ENCODE data around the gene RAP2C. TPM values are rescaled to one million over a fixed set of nuclear protein-coding genes. Genes with fewer than 3 reads are reported as not detected.

Gene RAP2C
- polyA plus RNA-seq, 1 donor (not counting 4 experiments of a cell fraction or from before 2014, with no cell fraction given): 15.1 TPM

DNA sequence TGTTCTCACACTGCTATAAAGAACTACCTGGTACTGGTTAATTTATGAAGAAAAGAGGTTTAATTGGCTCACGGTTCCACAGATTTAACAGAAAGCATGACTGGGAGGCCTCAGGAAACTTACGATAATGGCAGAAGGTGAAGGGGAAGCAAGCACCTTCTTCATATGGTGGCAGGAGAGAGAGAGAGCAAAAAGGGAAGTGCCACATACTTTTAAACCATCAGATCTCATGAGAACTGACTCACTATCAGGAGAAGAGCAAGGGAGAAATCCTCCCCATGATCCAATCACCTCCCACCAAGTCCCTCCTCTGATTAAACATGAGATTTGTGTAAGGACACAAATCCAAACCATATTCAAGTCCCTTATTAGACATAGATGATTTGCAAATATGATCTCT, 12.3 kb upstream of the RAP2C start:
- H3K9me3 ChIP-seq (ENCODE audit: control insufficient read depth, low read depth, low read length): no peaks in the 10 kb centered on the region
- no peak overlapping the region for H3K27ac ChIP-seq (ENCODE audit: control insufficient read depth, insufficient read depth, low read length)

DNA sequence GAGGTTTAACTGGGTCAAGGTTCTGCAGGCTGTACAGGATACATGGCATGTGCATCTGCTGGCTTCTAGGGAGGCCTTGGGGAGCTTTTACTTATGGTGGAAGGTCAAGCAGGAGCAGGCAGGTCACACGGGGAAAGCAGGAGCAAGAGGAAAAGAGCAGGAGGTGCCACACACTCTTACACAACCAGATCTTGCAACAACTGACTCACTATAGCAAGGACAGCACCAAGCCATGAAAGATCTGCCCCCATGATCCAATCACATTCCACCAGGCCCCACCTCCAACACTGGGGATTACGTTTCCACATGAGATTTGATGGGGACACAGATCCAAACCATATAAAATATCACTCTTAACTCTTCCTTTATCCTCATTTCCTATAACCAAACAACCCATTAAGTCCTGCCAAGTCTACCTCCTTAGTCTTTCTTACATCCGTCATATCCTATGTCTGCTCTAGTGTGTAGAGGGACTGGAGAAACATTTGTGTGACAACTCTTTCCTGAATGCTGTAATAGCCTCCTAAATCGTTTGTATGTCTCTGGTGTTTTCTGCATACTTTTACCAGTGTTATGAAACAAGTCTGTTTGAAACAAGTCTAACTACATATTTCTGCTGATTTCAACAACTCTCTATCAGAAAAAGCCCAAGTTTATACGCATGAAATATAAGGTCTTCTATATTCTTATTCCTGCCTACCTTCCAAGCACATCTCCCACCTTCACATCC, 8.3 kb upstream of the RAP2C start:
- Histone ChIP-seq H3K36me3 (ENCODE audit: control insufficient read depth in 2 of 2, extremely low read depth in 1 of 2, insufficient read depth in 2 of 2, low read length in 2 of 2) (no peaks in the 10 kb centered on the region), H3K4me3 (ENCODE audit: control insufficient read depth in 2 of 3, extremely low read depth in 1 of 3, insufficient read depth in 2 of 3, low read depth in 1 of 3, low read length in 3 of 3) (no peak overlapping the region), H3K4me2 (ENCODE audit: control insufficient read depth, extremely low read depth, insufficient read depth, low read depth, low read length) (no peak overlapping the region), H3K27ac (ENCODE audit: control insufficient read depth, insufficient read depth, low read length) (no peak overlapping the region), H3K79me2 (ENCODE audit: control insufficient read depth, insufficient read depth, low read length) (no peaks in the 10 kb centered on the region), H3K9me1 (ENCODE audit: control insufficient read depth, extremely low read depth, insufficient read depth, low read length) (no peaks in the 10 kb centered on the region), H3K9ac (ENCODE audit: control insufficient read depth, extremely low read depth, insufficient read depth, low read length) (no peak overlapping the region), H3K4me1 (ENCODE audit: control insufficient read depth, extremely low read depth, insufficient read depth, low read length) (peaks cover 2% of the 10 kb centered on the region), H4K20me1 (ENCODE audit: control insufficient read depth, extremely low read depth, insufficient read depth, low read length) (no peaks in the 10 kb centered on the region), H2AFZ (ENCODE audit: control insufficient read depth, low read length) (no peak overlapping the region), H3K9me3 (ENCODE audit: control insufficient read depth, low read depth, low read length) (no peaks in the 10 kb centered on the region), H3K27me3 (ENCODE audit: control insufficient read depth, extremely low read depth, insufficient read depth, low read length) (no peaks in the 10 kb centered on the region)
- dilution Hi-C loops (cut with MboI; ENCODE audit: extremely low pct_ligation_motif_present, low sequenced_read_pairs): no loop called here
- FAIRE-seq (no peak), DNase-seq (ENCODE audit: low read depth, low spot score) (no peak)
- no peak for TF ChIP-seq CTCF (optimal IDR thresholded peaks at IDR 0.05 in 1 of 3, IDR thresholded peaks at IDR 0.05 in 1 of 3, conservative IDR thresholded peaks at IDR 0.05 in 1 of 3; ENCODE audit: extremely low read depth in 1 of 3, insufficient read depth in 2 of 3, low read length in 3 of 3)

More for the DNA sequence above, 12.3 kb upstream of the RAP2C start:
- H3K9ac ChIP-seq (ENCODE audit: control insufficient read depth, extremely low read depth, insufficient read depth, low read length): no peak overlapping the region
- no peak overlapping the region for H3K4me2 ChIP-seq (ENCODE audit: control insufficient read depth, extremely low read depth, insufficient read depth, low read depth, low read length)
- H3K4me1 ChIP-seq (ENCODE audit: control insufficient read depth, extremely low read depth, insufficient read depth, low read length): peaks cover 2% of the 10 kb centered on the region
- TF ChIP-seq EZH2 (IDR thresholded peaks at IDR 0.05; ENCODE audit: low read length) (no peak), CTCF (optimal IDR thresholded peaks at IDR 0.05 in 1 of 3, IDR thresholded peaks at IDR 0.05 in 1 of 3, conservative IDR thresholded peaks at IDR 0.05 in 1 of 3; ENCODE audit: extremely low read depth in 1 of 3, insufficient read depth in 2 of 3, low read length in 3 of 3) (no peak)
- no peaks in the 10 kb centered on the region for H3K9me1 ChIP-seq (ENCODE audit: control insufficient read depth, extremely low read depth, insufficient read depth, low read length)
- H3K27me3 ChIP-seq (ENCODE audit: control insufficient read depth, extremely low read depth, insufficient read depth, low read length): no peaks in the 10 kb centered on the region
- H4K20me1 ChIP-seq (ENCODE audit: control insufficient read depth, extremely low read depth, insufficient read depth, low read length): no peaks in the 10 kb centered on the region
- DNase-seq (ENCODE audit: low read depth, low spot score): no peak
- no peak for FAIRE-seq
- H3K79me2 ChIP-seq (ENCODE audit: control insufficient read depth, insufficient read depth, low read length): no peaks in the 10 kb centered on the region
- no peak overlapping the region for H2AFZ ChIP-seq (ENCODE audit: control insufficient read depth, low read length)
- H3K36me3 ChIP-seq (ENCODE audit: control insufficient read depth in 2 of 2, extremely low read depth in 1 of 2, insufficient read depth in 2 of 2, low read length in 2 of 2): no peaks in the 10 kb centered on the region
- dilution Hi-C loops (cut with MboI; ENCODE audit: extremely low pct_ligation_motif_present, low sequenced_read_pairs): no loop called here
- H3K4me3 ChIP-seq (ENCODE audit: control insufficient read depth in 2 of 3, extremely low read depth in 1 of 3, insufficient read depth in 2 of 3, low read depth in 1 of 3, low read length in 3 of 3): no peak overlapping the region
